GM21515 (cell line): Measurements from ENCODE around the gene APBB2.

Experiments used
- ATAC-seq: cut with Tn5 transposase; IDR thresholded peaks from one replicate; pipeline ENCODE4 v1.9.1; 2021; ENCODE audit not compliant: unreplicated experiment

Gene APBB2

DNA sequence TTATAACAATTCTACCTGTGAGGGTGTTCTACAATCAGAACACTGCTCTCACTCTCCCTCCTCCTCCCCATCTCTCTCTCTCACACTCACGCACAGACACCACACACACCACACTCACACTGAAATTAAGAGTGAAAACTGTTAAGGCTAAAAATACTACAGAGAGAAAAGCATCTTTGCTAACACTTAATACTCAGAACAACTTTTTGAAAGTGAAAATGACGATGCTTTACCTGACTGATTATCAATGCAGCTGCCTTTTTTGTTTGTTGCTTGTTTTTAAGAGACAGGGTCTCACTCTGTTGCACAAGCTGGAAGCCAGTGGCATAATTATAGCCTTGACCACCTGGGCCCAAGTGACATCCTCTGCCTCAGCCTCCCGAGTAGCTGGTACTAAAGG is 222.4 kb downstream of the APBB2 start:
- ATAC-seq, result peak; percentile 59

DNA sequence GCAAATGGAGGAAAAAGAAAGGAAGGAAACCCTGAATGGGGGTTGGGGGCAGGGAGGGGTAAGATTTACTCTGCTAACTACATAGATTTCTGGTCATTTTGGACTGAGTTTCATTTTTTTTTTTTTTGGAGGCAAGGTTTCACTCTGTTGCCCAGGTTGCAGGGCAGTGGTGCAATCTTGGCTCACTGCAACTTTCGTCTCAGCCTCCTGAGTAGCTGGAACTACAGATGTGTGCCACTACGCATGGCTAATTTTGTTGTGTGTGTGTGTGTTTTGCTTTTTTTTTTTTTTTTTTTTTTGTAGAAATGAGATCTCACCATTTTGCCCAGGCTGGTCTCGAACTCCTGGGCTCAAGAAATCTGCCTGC is 223.5 kb downstream of the APBB2 start:
- ATAC-seq, result no peak

DNA sequence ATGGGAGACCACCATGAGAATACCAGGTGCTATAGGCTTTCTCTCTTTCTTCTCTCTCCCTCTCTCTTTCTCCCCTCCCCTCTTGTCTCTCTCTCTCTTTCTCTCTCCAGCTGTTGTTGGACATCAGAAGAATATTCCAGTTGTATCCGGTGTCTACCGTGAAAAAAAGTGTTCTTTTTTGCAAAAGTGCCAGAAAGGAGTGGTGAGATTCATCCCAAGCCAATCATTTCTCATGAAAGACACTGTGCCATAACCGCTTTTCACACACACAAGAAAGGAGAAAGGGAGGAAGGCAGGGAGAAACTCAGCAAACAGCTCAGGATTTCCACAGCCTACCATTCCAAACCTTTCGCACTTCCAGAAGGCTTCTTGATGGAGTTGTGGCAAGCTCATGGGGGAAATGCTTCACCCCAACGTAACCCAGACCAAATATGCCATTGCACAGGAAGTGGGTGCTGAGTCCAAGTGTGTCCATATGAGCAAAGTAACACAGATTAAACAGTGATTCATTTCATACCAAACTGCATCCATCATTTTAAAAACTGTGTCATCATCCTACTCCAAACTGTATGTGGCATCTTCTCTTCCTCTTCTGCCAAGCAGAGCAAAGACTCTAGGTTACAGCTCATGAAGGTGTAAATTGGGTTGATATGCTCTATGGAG is 224.0 kb downstream of the APBB2 start:
- ATAC-seq, result no peak

DNA sequence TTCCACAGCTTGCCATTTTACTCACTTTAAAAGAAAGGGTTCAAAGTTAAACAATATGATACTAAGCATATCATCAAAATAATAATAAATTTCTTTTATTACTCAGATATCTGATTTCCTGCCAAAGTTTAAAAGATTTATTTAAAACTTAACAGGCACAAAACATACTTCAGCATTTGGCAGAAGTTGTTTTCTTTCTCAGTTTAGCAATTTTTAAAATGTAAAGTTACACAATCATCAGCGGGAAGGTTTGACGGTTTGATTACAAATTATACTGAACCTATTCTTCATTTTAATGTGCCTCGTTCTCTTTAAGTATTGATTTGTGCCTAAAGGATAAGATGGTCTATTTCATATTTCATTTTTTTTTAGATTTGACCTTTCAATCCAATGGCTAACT is 227.2 kb downstream of the APBB2 start:
- ATAC-seq, result no peak

DNA sequence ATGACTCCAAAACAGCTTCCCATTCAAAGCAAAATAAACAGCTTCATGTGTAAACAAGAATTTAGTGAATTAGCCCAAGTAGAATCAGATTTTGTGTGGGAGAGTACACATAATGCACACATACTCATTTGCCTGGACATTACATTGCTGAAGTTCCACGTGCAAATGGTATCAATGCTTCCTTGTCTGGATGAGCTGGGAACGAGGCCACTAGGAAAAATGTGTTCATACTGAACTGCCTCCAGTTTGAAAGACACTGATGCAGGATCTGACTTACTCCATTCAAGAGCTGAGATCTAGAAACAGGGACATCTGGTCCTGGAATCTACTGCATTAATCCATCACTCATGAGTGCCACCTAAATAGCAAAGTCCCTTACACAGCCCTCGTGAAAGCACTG is 228.0 kb downstream of the APBB2 start:
- no peak for ATAC-seq

DNA sequence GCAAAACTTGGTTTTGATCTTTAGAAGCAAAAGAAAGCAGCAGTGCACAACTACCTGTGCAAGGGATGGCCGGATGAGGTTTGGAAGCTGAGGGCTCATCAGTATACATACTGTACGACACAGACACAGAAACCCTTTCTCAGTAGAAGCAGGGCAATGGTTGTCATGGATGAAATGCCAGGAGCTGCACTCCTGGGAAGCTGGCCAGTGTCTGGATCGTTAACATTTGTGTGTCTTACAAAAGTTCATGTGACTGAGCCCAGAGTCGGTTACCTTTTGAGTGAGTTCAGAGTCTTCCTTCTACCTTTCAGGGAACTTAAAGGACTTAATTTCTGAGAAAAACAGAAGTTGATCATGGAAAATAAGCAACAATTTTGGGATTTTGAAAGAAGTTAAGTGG is 230.3 kb downstream of the APBB2 start:
- ATAC-seq, result no peak

DNA sequence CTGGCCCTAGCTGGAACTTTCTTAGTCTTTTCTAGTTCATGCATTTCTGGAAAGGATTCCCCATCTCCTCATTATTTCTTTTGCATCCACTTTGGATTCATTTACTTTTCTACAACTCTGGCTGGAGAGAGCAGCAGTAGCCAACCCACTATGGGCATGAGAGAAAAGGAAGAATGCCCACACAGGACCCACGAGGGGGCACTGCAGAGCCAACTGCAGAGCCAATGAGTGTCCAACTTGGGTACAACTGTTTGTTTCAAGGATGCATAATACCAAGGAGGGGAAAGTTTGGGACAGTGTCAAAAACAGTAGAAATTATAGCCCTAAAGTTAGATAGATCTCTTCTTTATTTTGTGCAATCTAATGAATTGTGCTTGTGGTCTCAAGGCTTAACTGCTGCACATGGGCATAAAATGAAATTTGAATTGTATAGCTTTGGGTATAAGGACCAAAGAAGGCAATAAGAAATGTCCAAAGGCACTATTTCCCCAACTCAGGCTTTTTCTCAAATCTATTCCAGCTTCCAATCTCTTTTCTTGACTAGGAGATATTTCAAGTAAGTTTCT is 233.9 kb downstream of the APBB2 start:
- ATAC-seq, result no peak

DNA sequence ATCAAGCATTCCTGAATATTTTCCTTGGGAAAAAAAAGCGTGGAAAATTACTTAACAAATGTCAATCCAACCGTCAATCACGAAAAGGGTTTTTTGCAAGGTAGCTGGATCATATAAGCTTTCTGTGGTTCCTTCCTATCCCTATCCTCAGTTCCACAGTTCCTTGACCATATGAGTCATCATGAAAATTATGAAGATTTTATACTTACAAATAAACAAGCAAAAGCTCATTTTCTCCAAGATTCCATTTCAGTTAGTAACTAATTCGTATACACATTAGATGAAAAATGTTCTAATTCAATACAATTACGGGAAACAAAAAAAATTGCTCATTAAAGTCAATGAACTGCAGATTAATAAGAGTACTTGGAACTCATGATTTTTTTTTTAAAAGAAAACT is 235.8 kb downstream of the APBB2 start:
- no peak for ATAC-seq

DNA sequence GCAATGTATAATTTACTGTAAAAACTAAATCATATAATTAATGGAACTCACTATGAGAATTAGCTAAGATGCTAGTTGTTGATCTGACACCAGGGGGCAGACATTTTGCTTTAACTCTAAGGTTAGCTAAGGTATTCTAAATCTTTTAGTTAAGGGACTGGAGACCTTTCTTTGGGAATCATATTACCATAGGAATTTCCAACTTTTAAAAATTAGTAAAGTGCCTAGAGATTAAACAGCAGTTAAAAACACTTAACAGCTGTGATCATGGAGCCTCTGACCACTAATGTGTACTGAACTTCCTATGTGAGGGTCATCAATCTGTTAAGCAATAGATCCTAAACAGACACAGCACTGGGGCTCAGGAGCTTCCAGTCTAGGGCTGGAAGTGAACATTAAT is 238.0 kb downstream of the APBB2 start:
- ATAC-seq, result no peak

DNA sequence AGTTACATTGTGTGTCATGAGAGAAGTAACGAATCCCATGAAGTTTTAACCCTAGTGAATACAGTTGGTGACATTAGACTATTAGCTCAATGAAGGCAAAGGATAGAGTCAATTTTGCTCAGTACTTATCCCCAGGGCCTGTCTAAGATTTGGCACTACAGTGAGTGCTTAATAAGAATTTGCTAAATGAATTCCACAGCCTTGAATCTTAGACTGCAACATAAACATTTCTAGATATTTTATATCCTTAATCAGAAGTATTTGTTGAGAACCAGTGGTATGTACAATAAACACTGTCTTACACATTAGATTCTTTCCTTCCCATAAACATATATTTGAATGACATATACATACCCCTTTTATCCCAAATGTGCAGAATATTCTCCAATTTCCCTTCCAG is 241.6 kb downstream of the APBB2 start:
- ATAC-seq, result no peak

DNA sequence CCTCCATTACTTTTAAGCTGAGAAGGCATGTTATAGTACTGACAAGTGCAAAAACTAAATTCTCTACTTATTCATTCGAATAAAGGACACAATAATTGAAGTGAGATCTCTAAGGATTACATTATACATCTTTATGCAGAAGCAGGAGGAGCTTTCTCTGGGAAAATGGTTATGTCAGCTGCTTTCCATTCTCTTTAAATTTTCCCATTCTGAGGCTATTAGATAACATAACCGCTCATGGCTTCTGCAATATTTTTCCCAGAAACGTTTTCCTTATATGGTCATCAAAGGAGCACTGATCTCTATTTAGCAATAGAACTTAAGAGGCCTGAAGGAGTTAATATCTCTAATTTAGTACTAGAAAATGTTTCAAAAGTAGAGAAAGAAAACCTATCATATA is 243.0 kb downstream of the APBB2 start:
- no peak for ATAC-seq

DNA sequence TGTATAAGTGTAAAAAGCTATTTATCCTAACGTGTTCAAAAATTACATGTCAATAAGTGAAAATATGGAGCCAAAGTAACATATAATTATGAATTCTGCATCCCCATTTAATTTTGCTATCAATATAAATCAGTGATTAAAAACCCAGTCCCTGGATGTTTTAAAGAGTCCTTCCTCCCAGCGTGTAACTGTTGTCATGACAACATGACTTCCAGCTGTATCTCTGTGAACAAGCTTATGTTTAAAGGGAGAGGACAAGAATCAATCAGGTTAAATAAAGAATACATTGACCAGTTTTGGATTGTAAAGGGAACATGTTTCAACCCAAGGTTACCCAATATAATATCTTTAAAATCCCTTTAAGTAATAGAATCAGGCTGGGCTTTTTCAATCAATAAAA is 244.8 kb downstream of the APBB2 start:
- no peak for ATAC-seq

DNA sequence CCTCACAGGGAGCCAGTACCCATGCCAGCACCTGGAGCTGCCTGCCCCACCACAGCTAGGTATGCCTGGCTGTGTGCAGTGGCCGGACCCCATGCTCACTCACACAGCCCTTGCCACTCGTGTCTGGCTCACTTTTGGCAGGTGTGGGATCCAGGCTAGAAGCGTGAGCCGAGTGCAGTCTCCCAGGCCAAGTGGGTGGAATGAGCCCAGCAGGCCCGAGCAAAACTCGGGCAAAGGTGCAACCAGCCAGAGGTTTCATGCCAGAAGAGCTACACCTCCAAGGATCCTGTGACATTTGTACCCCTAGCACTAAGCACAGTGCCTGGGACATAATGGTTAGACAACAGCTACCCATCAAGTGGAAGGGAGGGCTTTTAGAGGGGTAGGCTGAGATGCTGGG is 246.8 kb downstream of the APBB2 start:
- ATAC-seq, result no peak

DNA sequence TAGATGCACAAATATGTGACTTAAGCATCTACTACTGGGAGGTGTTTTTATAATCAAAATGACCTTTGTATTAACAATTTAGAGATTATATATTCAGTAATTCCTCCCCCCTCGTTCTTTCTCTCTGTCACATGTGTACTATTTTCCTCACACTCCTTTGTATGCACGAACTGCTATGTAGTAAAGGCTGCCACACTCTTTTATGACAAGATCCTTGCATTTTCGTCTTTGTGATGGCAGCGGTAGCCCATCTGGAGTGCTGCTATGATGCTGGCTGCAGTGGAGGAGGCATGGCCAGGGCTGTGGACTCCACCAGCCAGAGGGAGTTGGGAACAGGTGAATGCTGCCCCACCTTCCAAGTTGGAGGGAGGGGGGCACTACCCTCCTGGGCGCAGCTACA is 248.3 kb downstream of the APBB2 start:
- no peak for ATAC-seq

DNA sequence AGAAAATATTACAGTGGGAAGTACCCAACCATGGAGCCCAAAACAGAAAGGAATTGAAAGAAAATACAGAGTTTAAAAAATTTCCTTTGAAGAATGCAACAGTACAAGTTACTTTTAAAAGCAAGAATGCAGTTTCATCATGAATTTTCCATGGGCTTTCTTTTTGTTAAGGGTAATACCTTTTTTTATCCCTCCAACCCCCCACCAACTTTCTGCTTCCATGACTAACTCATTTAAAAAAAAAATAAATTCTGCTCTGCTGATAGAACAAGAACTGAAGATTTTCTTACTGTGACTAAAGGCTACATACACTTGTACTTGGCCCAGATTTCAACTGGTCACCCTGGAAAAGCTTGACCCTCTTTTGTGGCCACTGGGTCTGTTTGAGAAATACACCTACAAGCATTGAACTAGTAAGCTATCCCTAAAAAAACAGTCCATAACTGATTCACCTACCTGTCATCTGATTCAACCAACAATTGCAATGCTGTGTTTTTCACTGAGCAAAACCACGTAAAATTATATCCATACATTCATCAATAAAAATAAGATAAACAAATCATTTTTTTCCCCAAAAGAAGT is 250.4 kb downstream of the APBB2 start:
- no peak for ATAC-seq

DNA sequence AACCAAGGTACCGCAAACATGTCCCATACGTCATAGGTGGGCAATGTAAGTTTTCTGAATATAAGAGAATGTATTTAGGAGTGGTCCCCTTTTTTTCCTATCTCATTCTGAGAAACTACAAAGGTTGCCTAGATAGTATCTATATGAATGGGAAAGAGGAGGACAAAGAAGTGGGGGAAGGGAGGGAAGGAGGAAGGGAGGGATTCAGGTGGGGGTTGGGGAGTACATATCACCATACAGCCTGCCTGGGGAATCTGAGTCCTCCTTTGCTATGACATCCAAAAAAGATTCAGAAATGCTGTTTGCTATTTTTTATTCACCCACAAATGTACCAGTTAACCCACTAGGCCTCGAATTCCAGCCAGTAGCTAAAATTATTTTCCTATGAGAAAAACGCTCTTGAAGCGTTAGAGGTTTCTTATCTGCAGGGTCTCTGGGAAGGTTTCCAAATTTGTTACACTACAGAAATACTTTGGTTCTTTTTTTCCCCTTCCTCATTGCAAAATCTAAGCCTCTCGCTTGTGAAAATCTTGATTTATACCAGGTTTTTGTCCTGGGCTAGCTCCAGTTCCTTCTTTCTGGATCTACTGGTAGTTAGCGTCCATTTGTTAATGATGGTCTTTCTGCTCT is 251.7 kb downstream of the APBB2 start:
- ATAC-seq, result no peak

DNA sequence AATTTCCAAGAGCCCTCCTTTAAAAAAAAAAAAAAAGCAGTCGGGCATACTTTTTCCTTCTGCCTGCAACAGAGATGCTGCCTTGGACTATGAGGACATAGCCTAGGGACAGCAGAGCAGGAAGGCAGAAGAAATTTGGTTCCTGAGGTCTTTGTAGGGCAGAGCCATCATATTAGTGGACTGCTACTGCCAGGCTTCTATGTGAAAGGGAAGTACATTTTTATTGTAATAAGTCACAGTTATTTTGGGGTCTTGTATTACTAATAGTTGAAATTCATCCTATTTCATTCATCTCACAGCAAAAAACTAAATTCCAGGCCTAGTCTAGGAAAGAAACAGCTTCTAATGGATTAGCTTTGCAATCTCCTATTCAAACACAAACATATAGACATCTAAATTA is 253.4 kb downstream of the APBB2 start:
- ATAC-seq, result no peak

DNA sequence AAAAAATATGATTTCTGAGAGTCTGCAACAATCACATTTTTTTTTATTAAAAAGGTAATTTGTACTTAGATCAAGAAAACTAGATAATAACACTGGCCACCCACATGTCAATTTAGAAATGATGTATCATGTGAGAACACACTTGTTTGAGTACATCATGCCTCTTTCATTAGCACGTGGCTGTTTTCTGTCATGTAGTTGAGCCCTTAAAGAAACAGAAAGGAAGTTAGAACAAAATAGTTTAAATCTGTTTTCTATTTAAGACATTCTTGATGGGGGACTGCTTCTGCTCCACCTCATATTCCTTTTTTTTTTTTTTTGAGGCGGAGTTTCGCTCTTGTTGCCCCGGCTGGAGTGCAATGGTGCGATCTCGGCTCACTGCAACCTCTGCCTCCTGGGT is 257.1 kb downstream of the APBB2 start:
- no peak for ATAC-seq

DNA sequence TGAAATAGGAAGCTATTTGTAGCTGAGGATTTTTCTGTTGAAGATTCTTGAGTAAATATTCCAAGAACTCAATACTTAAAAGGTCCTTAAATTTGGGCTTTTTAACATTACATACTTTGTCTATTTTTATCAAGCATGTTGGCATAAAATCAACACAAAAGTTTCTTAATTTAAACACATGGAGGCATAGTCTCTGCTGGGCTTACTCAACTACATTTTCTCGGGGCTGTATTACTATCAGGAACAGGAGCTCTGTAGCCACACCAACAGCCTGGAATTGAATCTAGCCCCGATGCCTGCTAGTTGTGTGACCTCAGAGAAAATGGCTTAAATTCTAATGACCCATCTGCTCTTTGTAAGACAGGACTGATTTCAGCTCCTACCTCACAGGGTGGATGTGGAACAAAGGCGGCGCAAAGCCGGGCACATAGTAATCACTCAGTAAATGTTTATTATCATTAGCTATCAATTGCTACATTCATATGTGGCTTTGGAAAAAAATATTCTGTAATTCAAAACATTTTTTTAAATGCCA is 257.6 kb downstream of the APBB2 start:
- no peak for ATAC-seq

DNA sequence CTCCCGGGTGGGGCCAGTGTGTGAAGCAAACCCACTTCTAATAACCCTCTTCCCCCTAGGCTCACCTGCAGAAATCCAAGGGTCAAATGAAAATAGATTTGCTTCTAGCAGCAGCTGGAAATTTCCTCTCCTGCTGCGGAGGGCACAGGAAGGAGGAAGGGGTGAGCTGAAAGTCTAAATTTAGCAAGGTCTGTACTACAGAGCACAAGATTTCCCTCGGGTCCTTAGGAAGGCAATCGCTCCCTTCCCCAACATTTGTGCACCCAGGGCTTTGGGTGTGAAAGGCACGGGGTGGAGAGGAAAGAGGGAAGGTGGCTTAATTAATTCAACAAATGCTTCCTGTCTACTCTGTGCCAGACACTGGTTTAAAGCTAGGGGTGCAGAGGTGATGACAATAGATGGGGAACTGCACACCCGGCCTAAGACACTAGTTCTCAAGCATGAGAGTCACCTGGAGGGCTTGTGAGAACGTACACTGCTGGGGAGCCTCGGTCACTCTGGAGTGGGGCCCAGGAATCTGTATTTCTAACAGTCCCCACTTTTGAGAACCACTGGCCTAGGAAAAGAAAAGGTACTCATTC is 260.2 kb downstream of the APBB2 start:
- ATAC-seq, result no peak

DNA sequence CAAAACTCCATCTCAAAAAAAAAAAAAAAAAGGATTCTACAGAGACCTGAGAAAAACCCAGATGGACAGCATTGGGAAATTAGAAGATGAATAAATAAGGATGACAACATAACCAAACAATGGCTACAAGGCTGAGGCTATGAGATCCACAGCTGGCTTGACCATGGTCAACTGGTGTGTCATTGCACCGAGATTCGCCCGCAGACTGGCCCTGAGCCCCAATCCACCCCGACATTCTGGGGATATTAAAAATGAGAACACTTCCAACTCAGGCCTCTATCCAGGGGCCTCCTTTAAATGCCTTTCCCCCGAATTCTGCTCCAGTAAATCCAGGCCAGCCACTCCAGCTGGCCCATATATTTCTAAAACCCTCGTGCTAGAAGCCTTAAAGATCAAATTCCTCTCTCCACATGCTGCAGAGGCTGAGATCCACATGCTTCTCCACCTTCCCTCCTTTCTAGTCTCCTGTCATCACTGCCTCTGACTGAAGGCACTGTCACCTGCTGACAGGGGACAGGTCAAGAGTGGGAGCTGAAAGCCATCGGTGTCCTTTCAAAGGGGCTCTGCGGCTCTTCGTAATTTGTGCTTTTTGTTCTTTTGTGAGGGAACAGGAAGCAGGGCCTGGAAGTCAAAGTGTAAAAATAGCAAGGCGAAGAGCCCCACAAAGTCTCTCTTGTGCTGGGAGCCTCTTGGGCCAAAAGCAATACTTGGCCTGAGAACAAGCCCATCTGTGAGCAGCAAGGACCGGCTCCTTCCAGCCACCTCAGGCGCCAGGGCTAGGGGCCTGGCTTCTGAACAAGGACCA is 260.9 kb downstream of the APBB2 start:
- no peak for ATAC-seq
